Trophoblast cell (in vitro differentiated cells and primary cell): ENCODE measurements around the gene SIK3.

Source experiments
- DNase-seq, 2 donors: peaks; one replicate each; pipeline ENCODE4 v3.0.0-alpha.2; 2016
- H2AFZ ChIP-seq: 2 replicates; pipeline ENCODE4 v1.6.1; 2013; ENCODE audit warnings: low read length, moderate library complexity, mild to moderate bottlenecking; ENCODE audit not compliant: insufficient read depth, poor library complexity
- H2AK5ac ChIP-seq: 2 replicates; pipeline ENCODE4 v1.6.1; 2013; ENCODE audit warnings: mild to moderate bottlenecking, low read length
- H2BK120ac ChIP-seq: 2 replicates; pipeline ENCODE4 v1.6.1; 2013; ENCODE audit warnings: low read length, mild to moderate bottlenecking, moderate library complexity; ENCODE audit not compliant: insufficient read depth, poor library complexity
- H2BK12ac ChIP-seq: 2 replicates; pipeline ENCODE4 v1.6.1; 2013; ENCODE audit warnings: mild to moderate bottlenecking, low read length, moderate library complexity
- H2BK5ac ChIP-seq: 2 replicates; pipeline ENCODE4 v1.6.1; 2013; ENCODE audit warnings: low read length, low read depth, moderate library complexity, mild to moderate bottlenecking; ENCODE audit not compliant: poor library complexity
- H3K14ac ChIP-seq: 2 replicates; pipeline ENCODE4 v1.6.1; 2013; ENCODE audit warnings: mild to moderate bottlenecking, low read length
- H3K18ac ChIP-seq: 2 replicates; pipeline ENCODE4 v1.6.1; 2013; ENCODE audit warnings: mild to moderate bottlenecking, low read length
- H3K23ac ChIP-seq: 2 replicates; pipeline ENCODE4 v1.6.1; 2013; ENCODE audit warnings: low read length
- H3K27ac ChIP-seq: 2 replicates; pipeline ENCODE4 v1.5.1; 2013; ENCODE audit warnings: low read depth, mild to moderate bottlenecking, inconsistent platforms, low read length, moderate library complexity
- H3K27me3 ChIP-seq: 2 replicates; pipeline ENCODE4 v1.6.1; 2013; ENCODE audit warnings: inconsistent platforms, mild to moderate bottlenecking, low read length, moderate library complexity; ENCODE audit not compliant: insufficient read depth
- H3K36me3 ChIP-seq, 2 experiments: 1 replicate in 1 of 2; 2 replicates in 1 of 2; pipeline ENCODE4 v1.6.1; 2013; ENCODE audit warnings: low read length in 2 of 2, mild to moderate bottlenecking in 2 of 2, moderate library complexity in 1 of 2; ENCODE audit not compliant: insufficient read depth in 2 of 2, control insufficient read depth in 1 of 2
- H3K4ac ChIP-seq: 2 replicates; pipeline ENCODE4 v1.6.1; 2013; ENCODE audit warnings: low read depth, mild to moderate bottlenecking, low read length, moderate library complexity
- H3K4me1 ChIP-seq, 2 experiments: 1 replicate in 1 of 2; 2 replicates in 1 of 2; pipeline ENCODE4 v1.6.1; 2013; ENCODE audit warnings: low read length in 2 of 2, mild to moderate bottlenecking in 2 of 2, moderate library complexity in 1 of 2; ENCODE audit not compliant: insufficient read depth in 2 of 2, control insufficient read depth in 1 of 2
- H3K4me2 ChIP-seq: 2 replicates; pipeline ENCODE4 v1.6.1; 2013; ENCODE audit warnings: inconsistent platforms, mild to moderate bottlenecking, low read length, moderate library complexity
- H3K4me3 ChIP-seq: 2 replicates; pipeline ENCODE4 v1.5.1; 2013; ENCODE audit warnings: mild to moderate bottlenecking, low read depth, low read length, inconsistent platforms
- H3K79me1 ChIP-seq: one replicate; pipeline ENCODE4 v1.6.1; 2013; ENCODE audit warnings: low read length
- H3K79me2 ChIP-seq: 2 replicates; pipeline ENCODE4 v1.6.1; 2013; ENCODE audit warnings: low read length, mild to moderate bottlenecking; ENCODE audit not compliant: control insufficient read depth, insufficient read depth, poor library complexity
- H3K9ac ChIP-seq: 2 replicates; pipeline ENCODE4 v1.6.1; 2013; ENCODE audit warnings: mild to moderate bottlenecking, low read length
- H3K9me3 ChIP-seq: 2 replicates; pipeline ENCODE4 v1.6.1; 2013; ENCODE audit warnings: low read depth, mild to moderate bottlenecking, control low read depth, inconsistent platforms, low read length; ENCODE audit not compliant: insufficient read depth
- H4K12ac ChIP-seq: 2 replicates; pipeline ENCODE4 v1.6.1; 2013; ENCODE audit warnings: low read depth, mild to moderate bottlenecking, low read length, moderate library complexity
- H4K8ac ChIP-seq: 2 replicates; pipeline ENCODE4 v1.6.1; 2013; ENCODE audit warnings: low read depth, mild to moderate bottlenecking, low read length, moderate library complexity
- H4K91ac ChIP-seq: one replicate; pipeline ENCODE4 v1.6.1; 2013; ENCODE audit warnings: low read depth, mild to moderate bottlenecking, low read length, moderate library complexity
- WGBS: extraction: QIAGEN DNeasy Blood & Tissue Kit; methylation state at CpG from one replicate; pipeline ENCODE4 v1.1.7; 2013; ENCODE audit warnings: missing lambda C conversion rate; ENCODE audit not compliant: insufficient read length, insufficient coverage; ENCODE audit errors: extremely low coverage; 5-methylcytosine and 5-hydroxymethylcytosine counted together

The SIK3 gene

GRCh38 chr11:117005758-117006157 is 92.5 kb downstream of the SIK3 start:
- H3K9ac ChIP-seq, result no peak overlapping the region
- H2BK5ac ChIP-seq, result no peak overlapping the region
- H2AFZ ChIP-seq, result no peak overlapping the region
- no peak overlapping the region for H3K27ac ChIP-seq
- H3K4me2 ChIP-seq, result no peak overlapping the region
- H2AK5ac ChIP-seq, result no peak overlapping the region
- H3K27me3 ChIP-seq, result no peaks in the 10 kb centered on the region
- H2BK12ac ChIP-seq, result no peak overlapping the region
- no peak overlapping the region for H3K18ac ChIP-seq
- no peak overlapping the region for H2BK120ac ChIP-seq
- no peaks in the 10 kb centered on the region for H3K9me3 ChIP-seq
- no CpG with 5 or more reads among the region's 1 CpG for WGBS
- H3K4me3 ChIP-seq, result no peak overlapping the region
- no peak overlapping the region for H4K12ac ChIP-seq
- H4K91ac ChIP-seq, result no peak overlapping the region
- no peak for DNase-seq
- H3K14ac ChIP-seq, result no peak overlapping the region
- H4K8ac ChIP-seq, result no peak overlapping the region
- H3K4ac ChIP-seq, result no peak overlapping the region
- no peak overlapping the region for H3K23ac ChIP-seq
- no peaks in the 10 kb centered on the region for H3K79me1 ChIP-seq
- peaks cover 4 to 5% of the 10 kb centered on the region in 2 experiments for H3K4me1 ChIP-seq
- no peaks in the 10 kb centered on the region for H3K36me3 ChIP-seq
- H3K79me2 ChIP-seq, result no peaks in the 10 kb centered on the region

GRCh38 chr11:117002639-117003299 is 95.5 kb downstream of the SIK3 start:
- H3K14ac ChIP-seq, result no peak overlapping the region
- no peaks in the 10 kb centered on the region for H3K79me1 ChIP-seq
- no peak overlapping the region for H2AFZ ChIP-seq
- no peaks in the 10 kb centered on the region for H3K36me3 ChIP-seq
- H4K91ac ChIP-seq, result no peak overlapping the region
- no peaks in the 10 kb centered on the region for H3K4me1 ChIP-seq
- H4K12ac ChIP-seq, result no peak overlapping the region
- H2BK12ac ChIP-seq, result no peak overlapping the region
- H2BK5ac ChIP-seq, result no peak overlapping the region
- no peak overlapping the region for H3K4me3 ChIP-seq
- H3K18ac ChIP-seq, result no peak overlapping the region
- H3K4ac ChIP-seq, result no peak overlapping the region
- H3K9me3 ChIP-seq, result no peaks in the 10 kb centered on the region
- DNase-seq, result peak in 1 of 2 donors; percentile 53
- H3K79me2 ChIP-seq, result no peaks in the 10 kb centered on the region
- no peak overlapping the region for H3K27ac ChIP-seq
- no peak overlapping the region for H3K4me2 ChIP-seq
- no peak overlapping the region for H2AK5ac ChIP-seq
- no peaks in the 10 kb centered on the region for H3K27me3 ChIP-seq
- no peak overlapping the region for H3K9ac ChIP-seq
- no CpG with 5 or more reads among the region's 6 CpGs for WGBS
- H3K23ac ChIP-seq, result no peak overlapping the region
- no peak overlapping the region for H2BK120ac ChIP-seq
- no peak overlapping the region for H4K8ac ChIP-seq

- Histone ChIP-seq H3K4me2 (no peak overlapping the region), H3K9ac (no peak overlapping the region), H3K23ac (no peak overlapping the region), H4K91ac (no peak overlapping the region), H3K18ac (no peak overlapping the region), H3K27me3 (no peaks in the 10 kb centered on the region), H3K79me1 (no peaks in the 10 kb centered on the region), H3K14ac (no peak overlapping the region), H3K4me1 (no peaks in the 10 kb centered on the region), H2BK12ac (no peak overlapping the region), H2AK5ac (no peak overlapping the region), H3K27ac (no peak overlapping the region), H3K79me2 (no peaks in the 10 kb centered on the region), H4K12ac (no peak overlapping the region), H3K4ac (no peak overlapping the region), H4K8ac (no peak overlapping the region), H3K36me3 (no peaks in the 10 kb centered on the region), H3K4me3 (no peak overlapping the region), H2BK5ac (no peak overlapping the region), H2BK120ac (no peak overlapping the region), H2AFZ (no peak overlapping the region), H3K9me3 (no peaks in the 10 kb centered on the region)
- DNase-seq, result peak in 1 of 2 donors; percentile 46
- WGBS, result no CpG with 5 or more reads among the region's 1 CpG
Measured at GRCh38 chr11:117000014-117000737, 98.1 kb downstream of the SIK3 start.

- Histone ChIP-seq H3K4me3 (no peak overlapping the region), H3K4me1 (no peaks in the 10 kb centered on the region)
- no CpG with 5 or more reads among the region's 2 CpGs for WGBS
Measured at GRCh38 chr11:116997071-116997470, 101.2 kb downstream of the SIK3 start.

More at GRCh38 chr11:116997071-116997470, 101.2 kb downstream of the SIK3 start:
- Histone ChIP-seq H4K91ac (no peak overlapping the region), H3K4ac (peak overlapping the region; percentile 10), H3K27me3 (no peaks in the 10 kb centered on the region), H2AFZ (no peak overlapping the region), H3K9me3 (no peaks in the 10 kb centered on the region), H2BK5ac (no peak overlapping the region), H3K4me2 (no peak overlapping the region), H4K12ac (no peak overlapping the region), H3K27ac (no peak overlapping the region), H3K14ac (no peak overlapping the region), H2BK120ac (no peak overlapping the region), H3K9ac (no peak overlapping the region), H3K79me1 (no peaks in the 10 kb centered on the region), H3K18ac (no peak overlapping the region), H2AK5ac (no peak overlapping the region), H4K8ac (no peak overlapping the region), H3K23ac (no peak overlapping the region), H2BK12ac (no peak overlapping the region), H3K79me2 (peaks cover 1% of the 10 kb centered on the region), H3K36me3 (no peaks in the 10 kb centered on the region)
- no peak for DNase-seq
